NCI-H69 (cell line): ENCODE results near the gene CNNM1.

Experiments
- DNase-seq: peaks from one replicate; lab custom pipeline; 2025; lab: John Stamatoyannopoulos, UW

CNNM1 gene

DNA sequence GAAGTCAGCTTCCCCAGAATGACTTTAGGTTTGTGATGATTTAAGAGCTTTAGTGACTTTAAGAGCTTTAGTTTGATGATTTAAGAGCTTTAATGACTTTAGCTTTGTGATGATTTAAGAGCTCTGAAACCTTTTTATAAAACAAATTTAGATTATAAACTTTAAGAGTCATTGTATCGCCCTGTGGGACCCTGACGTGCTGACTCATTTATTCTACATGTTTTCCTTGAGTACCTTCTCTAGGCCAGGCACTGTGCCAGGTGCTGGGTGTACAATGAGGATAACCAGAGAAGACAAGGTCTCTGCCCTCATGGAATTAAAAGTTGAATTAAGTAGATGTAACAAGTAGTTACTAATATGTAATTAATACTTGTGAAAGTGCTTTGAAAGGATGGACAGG lies 45.4 kb downstream of the CNNM1 start:
- no peak for DNase-seq

DNA sequence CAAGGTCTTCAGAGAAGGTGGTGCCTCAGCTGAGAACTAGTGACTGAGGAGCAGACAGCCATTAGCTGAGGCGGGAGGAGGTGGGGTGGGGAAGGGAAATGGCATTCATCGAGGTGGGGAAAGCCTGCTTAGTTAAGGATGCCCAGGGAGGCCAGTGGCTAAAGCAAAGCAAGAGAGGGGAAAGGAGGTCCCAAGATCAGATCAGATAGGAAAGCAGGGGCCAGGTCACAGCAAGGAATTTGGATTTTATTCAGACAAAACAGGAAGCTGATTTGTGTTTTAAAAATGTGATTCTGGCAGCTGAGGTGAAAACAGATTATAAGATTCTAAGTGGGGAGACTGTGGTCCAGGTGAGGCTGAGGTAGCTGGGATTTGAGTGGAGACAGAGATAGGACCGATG lies 45.8 kb downstream of the CNNM1 start:
- no peak for DNase-seq

DNA sequence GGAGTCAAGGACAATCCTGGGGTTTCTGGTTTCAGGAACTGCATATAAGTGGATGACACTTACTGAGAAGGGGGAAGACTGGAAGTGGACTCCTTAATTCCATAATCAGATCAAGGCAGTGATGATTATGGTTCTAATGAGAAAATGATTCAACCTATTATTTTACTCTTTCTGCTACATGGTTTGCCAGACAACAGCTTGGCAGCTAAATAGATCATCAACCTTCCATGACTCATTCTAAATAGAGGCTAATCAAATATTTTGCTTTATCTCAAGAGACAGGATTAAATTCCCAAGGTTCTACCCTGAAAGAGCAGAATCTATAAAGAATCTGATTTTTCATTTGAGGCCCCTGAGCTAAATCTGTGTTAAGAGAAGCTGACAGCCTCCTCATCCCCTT lies 46.3 kb downstream of the CNNM1 start:
- DNase-seq, result peak; percentile 1

DNA sequence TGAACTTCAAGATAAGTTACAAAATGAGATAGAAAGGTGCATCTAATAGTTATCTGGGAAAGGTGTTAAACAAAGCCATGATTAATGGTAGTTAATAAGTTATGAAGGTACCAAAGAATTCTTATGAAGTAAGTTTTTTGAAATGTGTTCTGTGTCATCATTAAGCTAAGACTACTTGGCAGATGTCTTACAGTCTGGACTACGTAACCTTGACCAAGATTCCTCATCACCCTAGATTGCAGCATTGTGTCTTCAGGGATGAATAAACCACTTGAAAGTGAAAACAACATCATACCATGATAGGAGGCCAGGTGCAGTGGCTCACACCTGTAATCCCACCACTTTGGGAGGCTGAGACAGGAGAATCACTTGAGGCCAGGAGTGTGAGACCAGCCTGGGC lies 53.0 kb downstream of the CNNM1 start:
- no peak for DNase-seq

DNA sequence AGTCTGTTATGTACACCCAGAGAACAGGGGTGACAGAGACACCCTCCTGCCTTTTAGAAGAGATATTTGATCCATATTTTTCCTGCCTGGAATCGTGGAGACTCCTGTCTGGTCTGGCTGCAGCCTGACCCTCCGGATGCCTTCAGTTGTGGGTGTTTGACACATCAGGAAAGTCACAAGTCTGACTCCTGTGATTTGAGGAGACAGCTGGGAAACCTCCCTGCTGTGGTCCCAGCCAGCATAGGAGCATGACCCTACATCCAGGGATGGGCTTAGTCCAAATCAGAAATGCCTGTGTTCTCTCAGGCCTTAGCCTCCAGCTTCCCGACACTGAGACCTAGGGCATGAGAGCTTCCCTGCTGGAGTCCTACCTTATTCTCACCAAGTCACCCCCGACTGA lies 57.9 kb downstream of the CNNM1 start:
- no peak for DNase-seq

DNA sequence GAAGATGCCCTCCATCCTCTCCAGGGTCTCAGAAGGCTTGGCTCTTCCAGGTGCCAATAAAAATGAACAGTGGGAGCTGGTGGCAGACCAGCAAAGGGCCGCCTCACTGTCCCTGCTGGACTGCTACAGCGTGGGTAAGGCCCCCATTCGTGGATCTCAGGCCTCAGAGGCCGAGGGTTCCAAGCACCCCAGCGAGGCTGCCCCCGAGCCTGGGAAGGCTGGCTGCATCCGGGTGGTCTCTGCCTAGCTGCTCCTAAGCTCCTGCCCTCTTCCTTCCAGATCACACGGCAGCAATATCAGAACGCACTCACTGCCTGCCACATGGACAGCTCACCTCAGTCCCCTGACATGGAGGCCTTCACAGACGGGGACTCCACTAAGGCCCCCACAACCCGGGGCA lies 58.4 kb downstream of the CNNM1 start:
- no peak for DNase-seq

DNA sequence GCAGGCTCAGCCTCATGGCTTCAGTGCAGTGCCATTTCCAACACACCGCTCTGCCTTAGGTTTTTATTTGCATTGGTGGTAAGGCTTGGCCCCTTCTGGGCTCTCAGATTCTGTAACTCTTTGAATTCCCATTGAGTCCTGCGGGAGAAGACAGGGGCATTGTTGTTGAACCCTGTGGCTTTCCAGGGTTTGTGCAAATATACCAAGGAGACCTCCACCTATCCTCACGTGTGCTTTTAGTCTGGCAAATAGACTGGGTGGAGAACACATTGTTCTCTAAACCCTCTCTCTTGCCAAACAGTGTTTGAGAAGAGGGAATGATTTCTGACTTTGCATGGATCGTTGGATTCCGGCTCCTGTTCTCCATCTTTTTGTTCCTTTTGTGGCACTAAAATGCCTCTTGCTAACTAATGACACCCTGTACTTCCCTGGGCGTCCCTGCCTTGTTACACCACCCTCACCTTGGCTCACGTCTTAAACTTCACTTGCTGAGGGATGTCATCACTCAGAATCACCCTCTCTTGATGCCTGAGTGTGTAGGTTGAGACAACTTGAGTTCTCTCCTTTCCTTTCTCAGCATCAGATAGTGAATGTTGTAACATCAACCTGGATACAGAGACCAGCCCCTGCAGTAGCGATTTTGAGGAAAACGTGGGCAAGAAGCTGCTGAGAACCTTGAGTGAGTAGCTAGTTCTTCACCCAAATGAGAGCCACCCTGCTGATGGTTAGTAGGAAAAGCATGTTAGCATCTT lies 60.7 kb downstream of the CNNM1 start:
- peak; percentile 75 for DNase-seq

DNA sequence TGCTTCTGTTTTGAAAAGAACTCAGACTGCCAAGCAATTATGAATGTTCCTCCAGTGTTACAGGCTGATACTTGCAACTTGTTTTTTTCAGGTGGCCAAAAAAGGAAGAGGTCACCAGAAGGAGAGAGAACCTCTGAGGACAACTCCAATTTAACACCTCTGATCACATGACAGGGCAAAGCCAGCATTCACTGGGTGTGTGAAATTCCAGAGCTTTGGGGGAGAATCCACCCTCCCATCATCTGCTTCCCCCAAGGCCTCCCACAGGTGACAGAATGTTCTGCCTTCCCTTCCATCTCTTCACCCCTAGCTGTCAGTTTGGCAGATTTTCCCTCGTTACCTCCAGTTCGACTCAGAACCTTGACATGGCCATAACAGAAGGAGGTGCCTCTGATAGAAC lies 62.2 kb downstream of the CNNM1 start:
- DNase-seq, result no peak

DNA sequence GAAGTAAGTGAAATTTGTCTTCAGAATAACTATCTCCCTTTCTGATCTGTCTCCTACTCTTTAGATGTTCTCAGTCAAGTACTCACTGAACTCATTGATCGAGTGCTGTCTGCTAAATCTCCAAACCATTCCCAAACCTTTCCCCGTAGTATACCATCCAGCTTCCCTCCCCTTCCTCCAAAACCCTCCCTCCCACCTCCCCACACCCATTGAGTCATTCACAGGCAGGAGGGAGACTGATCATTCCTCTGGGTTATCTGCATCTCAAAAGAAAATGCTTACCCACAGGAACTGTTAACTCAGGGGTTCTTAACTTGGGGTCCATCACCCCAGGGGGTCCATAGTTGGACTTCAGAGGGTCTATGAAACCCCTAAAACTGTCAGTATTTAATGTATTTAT lies 63.9 kb downstream of the CNNM1 start:
- DNase-seq, result no peak

DNA sequence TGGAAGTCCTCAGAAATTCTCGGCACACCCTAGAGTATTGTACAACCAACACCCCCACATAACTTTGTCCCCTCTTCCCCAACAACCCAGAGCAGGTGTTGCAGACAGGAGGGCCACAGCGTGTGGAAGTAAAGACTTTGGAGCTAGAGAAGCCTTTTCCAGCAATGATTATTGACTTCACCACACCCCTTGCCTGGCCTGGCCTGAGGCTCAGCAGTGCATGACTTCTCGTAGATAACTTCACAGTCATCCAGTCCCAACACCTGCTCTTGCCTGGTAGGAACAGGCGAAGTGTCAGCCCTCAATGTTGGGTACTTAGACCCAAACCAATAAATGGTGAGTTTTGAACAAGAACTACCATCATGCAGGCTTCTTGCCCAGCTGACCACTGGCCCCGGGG lies 64.5 kb downstream of the CNNM1 start:
- no peak for DNase-seq

DNA sequence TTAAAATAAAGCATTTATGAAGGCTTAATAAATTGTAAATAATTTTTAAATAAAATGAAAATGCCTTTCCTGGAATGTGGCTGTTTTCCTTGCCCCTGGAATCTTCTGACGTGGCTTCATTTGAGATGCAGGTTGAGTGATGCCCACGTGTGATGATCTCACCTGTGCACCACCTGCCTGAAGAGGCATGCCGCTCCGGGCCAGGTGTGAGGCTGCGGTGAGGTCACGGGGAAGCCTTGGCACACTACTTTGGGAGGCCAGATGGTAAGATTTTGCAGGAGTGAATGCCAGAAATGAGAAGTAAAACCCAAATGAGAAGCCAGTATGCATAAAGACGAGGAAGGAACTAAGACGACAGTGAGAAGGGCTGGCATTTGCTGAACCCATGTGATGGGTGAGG lies 65.1 kb downstream of the CNNM1 start:
- peak; percentile 75 for DNase-seq

DNA sequence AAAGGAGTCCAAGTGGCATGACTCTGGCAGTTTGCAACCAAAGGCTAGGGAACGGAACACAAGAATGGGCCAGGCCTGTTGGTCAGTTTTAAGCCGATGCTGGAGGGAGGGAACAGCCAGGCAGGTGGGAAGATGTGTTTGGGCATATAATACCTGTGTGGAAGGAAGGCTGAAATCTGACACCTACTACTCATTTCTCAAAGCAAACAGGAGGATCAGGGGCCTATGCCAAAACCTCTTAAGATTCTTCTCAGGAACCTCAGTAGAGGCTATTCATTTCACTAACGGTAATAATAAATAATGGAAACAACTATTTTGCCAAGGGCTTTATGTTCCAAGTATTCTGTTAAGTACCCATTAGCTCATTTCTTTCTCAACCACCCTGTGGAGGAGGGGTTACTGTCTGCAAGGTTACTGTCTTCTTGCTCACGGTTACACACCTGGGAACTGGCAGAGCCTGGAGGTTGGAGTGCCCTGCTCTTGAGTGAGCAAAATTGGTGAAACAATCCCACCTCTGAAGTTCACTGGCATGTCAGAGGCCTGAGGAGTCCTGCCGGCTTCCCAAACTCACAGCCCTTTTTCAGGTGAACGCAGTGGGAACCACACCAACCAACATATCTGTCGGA lies 65.7 kb downstream of the CNNM1 start:
- peak; percentile 70 for DNase-seq

DNA sequence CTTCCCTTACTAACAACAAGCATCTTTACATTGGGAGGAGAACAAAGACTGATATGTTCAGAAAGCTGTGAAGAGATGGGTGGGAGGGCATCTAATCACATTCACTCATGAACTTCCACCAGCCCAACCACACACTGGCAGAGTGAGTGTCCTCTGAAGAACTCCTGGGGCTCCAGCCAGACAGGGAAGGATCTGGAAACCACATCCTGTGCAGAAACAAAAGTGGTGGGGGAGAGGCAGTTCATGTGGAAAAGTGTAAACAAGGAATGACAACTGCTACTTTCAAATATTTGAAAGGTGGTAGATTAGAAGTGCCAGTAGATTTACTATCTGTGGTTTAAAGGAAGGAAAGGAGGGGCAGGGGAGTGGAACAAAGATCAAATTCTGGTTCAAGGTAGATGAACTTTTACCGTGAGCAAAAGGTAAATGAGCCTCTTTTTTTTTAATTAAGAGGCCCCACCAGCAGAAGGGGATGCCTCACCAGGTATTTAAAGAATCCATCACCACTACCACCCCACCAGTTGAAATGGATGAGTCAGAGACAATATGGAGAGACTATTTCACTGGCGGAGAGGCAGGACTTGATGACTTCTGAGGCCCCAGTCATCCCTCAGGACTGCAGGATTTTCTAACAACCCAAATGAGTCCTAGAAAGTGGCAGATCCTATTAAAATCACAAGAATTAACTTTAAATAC lies 66.7 kb downstream of the CNNM1 start:
- DNase-seq, result peak; percentile 80

DNA sequence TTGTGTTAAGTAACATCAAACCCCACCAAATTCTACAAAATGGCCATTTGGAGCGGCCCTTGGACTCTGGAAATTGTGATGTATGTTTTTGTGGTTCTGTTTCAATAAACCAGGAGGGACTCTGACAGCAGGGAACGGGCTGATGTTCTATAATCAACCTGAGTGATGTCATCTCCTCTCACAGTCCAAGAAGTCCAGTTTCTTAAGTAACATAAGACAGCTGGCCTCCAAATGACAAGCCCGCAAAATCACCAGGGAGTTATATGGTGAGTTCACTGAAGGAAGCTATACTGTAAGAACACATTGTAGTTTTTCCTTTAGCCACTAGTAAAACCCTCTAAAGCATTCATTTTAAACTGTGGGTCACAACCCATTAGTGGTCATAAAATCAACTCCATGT lies 67.3 kb downstream of the CNNM1 start:
- DNase-seq, result peak; percentile 23

DNA sequence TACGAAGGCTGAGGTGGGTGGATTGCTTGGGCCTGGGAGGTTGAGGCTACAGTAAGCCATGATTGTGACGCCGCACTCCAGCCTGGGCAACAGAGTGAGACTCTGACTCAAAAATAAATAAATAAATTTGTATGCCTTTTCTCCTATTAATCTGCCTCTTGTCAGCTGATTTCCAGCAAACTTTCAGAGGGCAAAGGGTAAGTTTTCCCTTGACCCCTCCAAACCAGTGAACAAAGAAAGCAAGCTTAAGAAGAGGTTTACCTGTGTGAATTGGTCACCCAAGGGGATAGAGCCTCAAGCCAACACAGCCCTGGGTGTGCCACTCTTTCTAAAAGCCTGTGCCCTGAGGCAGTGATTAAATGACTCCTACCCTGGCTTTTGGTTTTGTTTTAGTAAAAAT lies 70.5 kb downstream of the CNNM1 start:
- no peak for DNase-seq

DNA sequence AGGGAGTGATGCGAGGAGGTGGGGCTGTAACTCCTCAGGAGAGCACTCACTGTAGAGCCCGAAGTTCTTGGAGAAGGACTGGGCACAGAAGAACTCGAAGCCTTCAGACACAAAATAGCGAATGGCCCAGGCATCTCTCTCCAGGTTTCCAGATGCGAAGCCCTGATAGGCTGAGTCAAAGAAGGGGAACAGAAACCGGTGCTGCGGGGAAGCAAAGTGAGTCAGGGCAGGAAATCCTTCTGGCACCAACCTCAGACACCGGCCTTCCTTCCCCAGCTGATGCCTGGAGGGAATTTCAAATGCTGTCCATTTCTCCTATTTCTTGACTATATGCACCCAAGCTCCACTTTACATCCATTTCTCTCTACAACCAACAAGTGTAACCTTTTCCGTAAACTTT lies 74.5 kb downstream of the CNNM1 start:
- DNase-seq, result no peak

DNA sequence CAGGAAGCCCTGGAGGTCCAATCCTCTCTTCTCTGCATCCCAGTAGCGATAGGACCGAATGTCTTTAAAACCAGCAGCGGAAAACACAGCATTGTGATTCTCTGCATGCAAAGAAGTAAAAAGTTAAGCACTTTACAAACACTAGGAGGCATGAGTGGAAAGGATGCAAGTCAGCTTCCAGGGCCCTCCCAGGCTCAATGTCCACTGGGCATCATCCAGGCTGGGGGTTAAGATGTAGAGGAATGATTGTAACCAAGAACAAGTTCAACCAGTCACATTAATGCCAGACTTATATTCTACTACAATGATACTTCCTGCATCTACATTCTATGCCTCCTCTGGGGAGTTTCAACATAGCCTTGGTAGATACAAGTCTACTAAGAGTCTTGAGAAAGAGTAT lies 77.0 kb downstream of the CNNM1 start:
- no peak for DNase-seq

DNA sequence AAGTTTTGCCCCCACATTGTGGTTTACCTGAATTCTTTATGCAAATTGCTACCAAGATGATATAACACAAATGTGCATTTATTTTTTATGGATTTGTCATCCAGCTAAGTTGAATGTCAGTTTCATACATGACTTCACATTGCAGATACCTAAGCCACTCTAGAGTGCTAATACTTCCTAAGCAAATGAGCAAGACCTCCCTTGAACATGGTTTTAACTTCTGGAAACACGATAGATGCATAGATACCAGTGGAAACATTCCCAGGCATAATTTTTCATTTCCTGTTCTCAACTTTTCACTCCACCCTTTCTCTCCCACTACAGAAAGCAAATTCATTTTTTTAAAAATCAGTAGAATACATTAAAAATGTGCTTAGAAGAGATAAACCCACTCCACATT lies 81.0 kb downstream of the CNNM1 start:
- DNase-seq, result no peak

DNA sequence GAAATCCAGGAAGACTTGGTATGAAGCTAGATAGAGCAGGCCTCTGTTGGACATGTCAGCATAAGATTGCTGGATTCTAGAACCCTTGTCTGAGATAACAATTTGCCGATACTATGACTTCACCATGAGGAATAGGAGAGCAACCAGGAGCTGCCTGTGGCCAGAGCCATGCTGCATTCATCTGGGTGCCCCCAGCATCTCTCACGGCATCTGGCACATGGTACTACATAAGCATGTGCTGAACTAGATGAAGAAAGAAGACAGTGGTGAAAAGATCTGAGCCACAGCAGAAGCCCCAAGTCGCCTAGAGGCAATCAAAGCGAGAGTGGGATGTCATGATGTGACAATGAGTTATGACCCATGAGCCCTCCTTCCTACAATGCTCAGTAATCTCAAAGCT lies 81.7 kb downstream of the CNNM1 start:
- no peak for DNase-seq

DNA sequence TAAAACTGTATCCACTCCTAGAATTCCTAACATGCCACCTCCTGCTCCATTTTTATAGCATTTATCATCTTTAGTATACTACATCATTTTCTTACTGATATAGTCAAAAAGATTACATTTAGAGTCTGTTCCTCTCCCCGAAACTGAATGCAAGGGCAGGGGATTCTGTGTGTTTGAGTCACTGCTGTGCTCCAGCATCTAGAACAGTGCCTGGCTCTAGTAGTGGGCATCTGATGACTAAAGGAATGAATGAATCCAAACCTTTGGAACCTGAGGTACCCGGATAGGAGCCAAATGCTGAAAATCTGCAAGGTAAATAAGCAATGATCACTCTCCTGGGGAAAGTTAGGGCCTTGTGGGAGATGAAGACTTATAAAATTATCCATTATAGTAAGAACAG lies 82.4 kb downstream of the CNNM1 start:
- no peak for DNase-seq

DNA sequence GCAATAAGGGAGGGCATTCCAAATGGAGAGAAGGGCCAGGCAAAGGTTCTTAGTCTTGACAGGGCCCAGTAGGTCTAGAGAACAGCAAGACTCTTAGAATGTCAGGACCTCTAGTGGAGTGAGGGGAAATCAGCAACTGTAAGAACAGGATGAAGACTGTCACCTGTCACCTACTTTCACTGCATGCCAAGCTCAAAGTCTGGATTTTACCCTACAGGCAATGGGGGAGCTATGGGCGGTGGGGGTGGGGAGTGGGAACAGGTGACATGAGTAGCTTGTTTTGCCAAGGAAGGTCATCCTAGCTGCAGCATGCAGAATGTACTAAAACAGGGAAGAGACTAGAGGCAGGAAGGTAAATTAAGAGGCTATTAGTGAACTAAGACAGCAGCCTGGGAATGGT lies 82.9 kb downstream of the CNNM1 start:
- no peak for DNase-seq

DNA sequence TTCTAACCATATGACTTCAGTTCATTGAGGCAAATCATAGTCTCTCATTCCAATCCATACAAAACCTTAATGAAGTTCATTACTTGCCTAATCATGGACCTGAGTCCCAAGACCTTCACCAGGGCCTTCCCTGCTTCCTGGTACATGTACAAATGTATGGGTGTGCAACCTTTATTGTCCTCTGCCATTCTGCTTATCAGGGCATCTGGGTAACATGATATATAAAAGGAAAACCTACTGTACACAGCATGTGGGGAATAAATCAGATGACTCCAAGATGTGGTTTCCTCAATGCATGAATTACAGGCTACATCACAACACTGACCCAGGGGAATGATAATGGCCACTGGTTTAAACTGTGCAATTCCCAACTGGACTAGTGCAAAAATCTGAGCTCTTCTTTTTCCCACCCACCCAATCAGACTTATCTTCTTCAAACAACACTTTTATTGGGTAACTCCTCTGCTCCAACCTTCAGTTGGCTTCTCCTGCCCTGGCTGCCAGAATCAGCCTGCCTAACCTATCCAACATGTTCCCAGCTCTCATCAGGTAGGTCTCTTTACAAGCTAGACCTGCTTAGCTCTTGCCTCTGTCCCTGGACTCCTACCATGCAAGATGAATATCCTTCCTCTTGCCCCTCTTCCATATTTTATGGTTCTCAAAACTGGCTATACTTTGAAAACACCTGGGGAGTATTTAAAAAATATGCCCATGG lies 89.9 kb downstream of the CNNM1 start:
- DNase-seq, result no peak

DNA sequence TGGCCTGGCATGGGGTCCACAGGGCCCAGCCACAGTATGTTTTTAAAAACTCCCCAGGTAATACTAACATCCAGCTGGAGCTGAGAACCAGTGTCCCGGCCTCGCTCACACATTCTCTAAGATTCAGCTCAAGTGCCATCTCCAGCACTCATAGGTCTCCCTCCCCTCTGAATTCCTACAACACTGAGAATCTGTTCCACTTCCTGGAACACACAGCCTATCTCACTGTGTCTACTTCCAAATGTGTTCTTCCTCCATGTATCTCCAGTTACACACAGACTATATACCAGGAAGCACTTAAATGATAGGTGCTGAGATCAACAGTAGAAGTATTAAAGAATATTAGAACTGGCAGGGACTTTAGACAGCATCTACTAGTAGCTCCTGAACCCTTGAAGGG lies 90.5 kb downstream of the CNNM1 start:
- no peak for DNase-seq
